H1 (cell line): ENCODE data around the gene ALS2CL. TPM values are rescaled to one million over a fixed set of nuclear protein-coding genes. Genes with fewer than 3 reads are reported as not detected.
A peak's percentile ranks its signal among the peaks of the same experiment; 100 is the strongest.

Source experiments
- CTCF ChIA-PET: fragments of 300-600 bp; sonication (Branson Sonifier 250); formaldehyde crosslinking; loops from one replicate; lab custom pipeline; 2021; ENCODE audit not compliant: partially characterized antibody; lab: Charles Lee
- POLR2A ChIA-PET: fragments of 300-600 bp; sonication (Branson Sonifier 250); formaldehyde crosslinking; loops from one replicate; lab custom pipeline; 2021; ENCODE audit warnings: inconsistent platforms; ENCODE audit not compliant: partially characterized antibody; lab: Charles Lee
- DNase-seq, 2 experiments: peaks; one replicate each; pipeline versions ENCODE4 v3.0.0 to v3.0.0-alpha.2; 2010 to 2022; ENCODE audit warnings: low spot score in 2 of 2, low read depth in 1 of 2, mixed read lengths in 1 of 2
- FAIRE-seq: peaks from 2 replicates; lab custom pipeline; 2011; peaks lifted over from hg19 to GRCh38; lab: Jason Lieb, UNC
- H2AFZ ChIP-seq: 2 replicates; pipeline ENCODE4 v1.8.1; 2012; ENCODE audit warnings: low read length, inconsistent platforms
- H2AK5ac ChIP-seq: 2 replicates; pipeline ENCODE4 v1.6.1; 2013; ENCODE audit warnings: low read depth, low read length
- H2BK120ac ChIP-seq: replicated peaks from 2 replicates; pipeline ENCODE3; 2013; ENCODE audit warnings: low read depth, low read length, inconsistent platforms
- H2BK12ac ChIP-seq: 2 replicates; pipeline ENCODE4 v1.6.1; 2013; ENCODE audit warnings: low read depth, low read length
- H2BK15ac ChIP-seq: 2 replicates; pipeline ENCODE4 v1.6.1; 2013; ENCODE audit warnings: low read length
- H2BK20ac ChIP-seq: 2 replicates; pipeline ENCODE4 v1.6.1; 2013; ENCODE audit warnings: low read length
- H2BK5ac ChIP-seq: 2 replicates; pipeline ENCODE4 v1.6.1; 2013; ENCODE audit warnings: low read depth, low read length
- H3K14ac ChIP-seq: 2 replicates; pipeline ENCODE4 v1.6.1; 2013; ENCODE audit warnings: inconsistent platforms; ENCODE audit not compliant: insufficient read length
- H3K18ac ChIP-seq: 2 replicates; pipeline ENCODE4 v1.6.1; 2013; ENCODE audit warnings: low read length; ENCODE audit errors: extremely low read depth
- H3K23ac ChIP-seq: 2 replicates; pipeline ENCODE4 v1.6.1; 2013; ENCODE audit warnings: inconsistent platforms; ENCODE audit not compliant: insufficient read length
- H3K23me2 ChIP-seq: 2 replicates; pipeline ENCODE4 v1.6.1; 2013; ENCODE audit warnings: low read depth, low read length
- H3K27ac ChIP-seq: 2 replicates; pipeline ENCODE4 v1.6.1; 2011; ENCODE audit warnings: low read depth, low read length, inconsistent platforms
- H3K27me3 ChIP-seq, 4 experiments: replicated peaks in 1 of 4; 1 replicate in 1 of 4; 2 replicates in 3 of 4; pipeline versions ENCODE4 v1.6.1 to v1.8.1; 2011 to 2013; ENCODE audit warnings: low read length in 3 of 4, mild to moderate bottlenecking in 3 of 4, inconsistent platforms in 2 of 4, mixed read lengths in 2 of 4, moderate library complexity in 1 of 4; ENCODE audit not compliant: control insufficient read depth in 3 of 4, insufficient read depth in 3 of 4; ENCODE audit errors: extremely low read depth in 1 of 4
- H3K36me3 ChIP-seq, 4 experiments: 2 replicates each; pipeline versions ENCODE4 v1.6.1 to v1.8.1; 2011 to 2013; ENCODE audit warnings: mild to moderate bottlenecking in 4 of 4, low read length in 3 of 4, moderate library complexity in 2 of 4, control low read depth in 1 of 4, inconsistent platforms in 1 of 4; ENCODE audit not compliant: insufficient read depth in 4 of 4, control insufficient read depth in 2 of 4
- H3K4ac ChIP-seq: replicated peaks from 2 replicates; pipeline ENCODE3; 2013; ENCODE audit warnings: low read length, low read depth, mixed read lengths, inconsistent platforms; ENCODE audit not compliant: insufficient read length
- H3K4me1 ChIP-seq, 4 experiments: replicated peaks in 1 of 4; 1 replicate in 1 of 4; 2 replicates in 3 of 4; pipeline versions ENCODE4 v1.6.1 to v1.8.1; 2011 to 2013; ENCODE audit warnings: low read length in 3 of 4, inconsistent platforms in 2 of 4, mixed read lengths in 1 of 4; ENCODE audit not compliant: insufficient read depth in 4 of 4, control insufficient read depth in 3 of 4
- H3K4me2 ChIP-seq, 2 experiments: 2 replicates each; pipeline versions ENCODE4 v1.6.1 to v1.8.1; 2011 to 2013; ENCODE audit warnings: low read depth in 2 of 2, low read length in 2 of 2, control low read depth in 1 of 2, inconsistent platforms in 1 of 2, mild to moderate bottlenecking in 1 of 2; ENCODE audit not compliant: insufficient read depth in 1 of 2
- H3K4me3 ChIP-seq, 4 experiments: fragments of 200-600, 300-600 bp in 1 of 4; sonication (generic), shearing (Covaris generic), sonication (Bioruptor Twin) in 1 of 4; 2 replicates each; pipeline versions ENCODE4 v1.5.1 to v1.8.1; 2011 to 2016; ENCODE audit warnings: low read length in 4 of 4, low read depth in 3 of 4, control low read depth in 2 of 4, inconsistent platforms in 2 of 4, mild to moderate bottlenecking in 2 of 4, mixed read lengths in 1 of 4, moderate library complexity in 1 of 4; ENCODE audit not compliant: insufficient read depth in 2 of 4; ENCODE audit errors: extremely low read depth in 1 of 4
- H3K56ac ChIP-seq: replicated peaks from 2 replicates; pipeline ENCODE3; 2013; ENCODE audit warnings: low read depth, mild to moderate bottlenecking, mixed read lengths, low read length, inconsistent platforms; ENCODE audit not compliant: insufficient read length
- H3K79me1 ChIP-seq: 2 replicates; pipeline ENCODE4 v1.6.1; 2013; ENCODE audit warnings: low read depth, low read length, control low read depth
- H3K79me2 ChIP-seq, 2 experiments: 2 replicates each; pipeline versions ENCODE4 v1.6.1 to v1.8.1; 2012 to 2013; ENCODE audit warnings: low read length in 2 of 2, mild to moderate bottlenecking in 2 of 2, inconsistent platforms in 1 of 2; ENCODE audit not compliant: insufficient read depth in 2 of 2, control insufficient read depth in 1 of 2
- H3K9ac ChIP-seq, 4 experiments: replicated peaks in 1 of 4; 1 replicate in 1 of 4; 2 replicates in 3 of 4; pipeline versions ENCODE4 v1.6.1 to v1.8.1; 2011 to 2013; ENCODE audit warnings: low read depth in 3 of 4, low read length in 3 of 4, control low read depth in 2 of 4, mild to moderate bottlenecking in 2 of 4, moderate library complexity in 2 of 4, inconsistent platforms in 1 of 4; ENCODE audit errors: extremely low read depth in 1 of 4
- H3K9me3 ChIP-seq, 2 experiments: 2 replicates each; pipeline versions ENCODE4 v1.6.1 to v1.8.1; 2012 to 2013; ENCODE audit warnings: mild to moderate bottlenecking in 2 of 2, moderate library complexity in 2 of 2, control low read depth in 1 of 2, inconsistent platforms in 1 of 2, low read depth in 1 of 2, low read length in 1 of 2, mixed read lengths in 1 of 2; ENCODE audit not compliant: insufficient read depth in 2 of 2
- H4K20me1 ChIP-seq, 2 experiments: replicated peaks in 1 of 2; 2 replicates each; pipeline versions ENCODE3 to v1.8.1; 2011 to 2013; ENCODE audit warnings: inconsistent platforms in 2 of 2, low read length in 2 of 2, mild to moderate bottlenecking in 1 of 2; ENCODE audit not compliant: insufficient read depth in 2 of 2, control insufficient read depth in 1 of 2
- H4K5ac ChIP-seq: 2 replicates; pipeline ENCODE4 v1.6.1; 2013; ENCODE audit warnings: low read length, low read depth, mixed read lengths, inconsistent platforms; ENCODE audit not compliant: insufficient read length
- H4K8ac ChIP-seq: 2 replicates; pipeline ENCODE4 v1.8.0; 2013; ENCODE audit warnings: mild to moderate bottlenecking, moderate library complexity, low read length, inconsistent platforms; ENCODE audit not compliant: insufficient read depth; ENCODE audit errors: extremely low read depth
- H4K91ac ChIP-seq: replicated peaks from 2 replicates; pipeline ENCODE3; 2013; ENCODE audit warnings: low read length, mixed read lengths, inconsistent platforms; ENCODE audit not compliant: insufficient read length
- CTBP2 ChIP-seq: IDR thresholded peaks from 2 replicates; pipeline ENCODE4 v1.7.0; 2011; ENCODE audit warnings: borderline replicate concordance, mild to moderate bottlenecking, moderate library complexity, mixed read lengths, low read length; ENCODE audit not compliant: insufficient read depth, insufficient read length
- GTF2F1 ChIP-seq: IDR thresholded peaks from 2 replicates; pipeline ENCODE4 v1.6.1; 2012; ENCODE audit warnings: low read depth, low read length, improper control_type of control experiment, borderline replicate concordance
- HDAC6 ChIP-seq: IDR thresholded peaks from one replicate; pipeline ENCODE4 v1.7.1; 2012; ENCODE audit warnings: low read depth, mild to moderate bottlenecking, inconsistent platforms, low read length, moderate library complexity
- KDM4A ChIP-seq: IDR thresholded peaks from one replicate; pipeline ENCODE4 v1.7.1; 2012; ENCODE audit warnings: low read depth, mild to moderate bottlenecking, moderate library complexity, low read length, inconsistent platforms; ENCODE audit not compliant: severe bottlenecking
- NRF1 ChIP-seq: IDR thresholded peaks from 2 replicates; pipeline ENCODE4 v1.6.1; 2011; ENCODE audit warnings: mild to moderate bottlenecking, low read depth, low read length, improper control_type of control experiment
- POU5F1 ChIP-seq: IDR thresholded peaks from 2 replicates; pipeline ENCODE4 v1.6.1; 2011; ENCODE audit warnings: low read depth, mild to moderate bottlenecking, low read length, moderate library complexity
- RAD21 ChIP-seq, 2 experiments: IDR thresholded peaks in 1 of 2; conservative IDR thresholded peaks in 1 of 2; 2 replicates each; pipeline ENCODE4 v1.6.1; 2011; ENCODE audit warnings: low read depth in 2 of 2, low read length in 2 of 2, improper control_type of control experiment in 1 of 2, inconsistent platforms in 1 of 2, mild to moderate bottlenecking in 1 of 2, moderate library complexity in 1 of 2
- SAP30 ChIP-seq: fragments of 300-600 bp; sonication (generic); IDR thresholded peaks from 2 replicates; pipeline ENCODE4 v1.7.1; 2012; ENCODE audit warnings: low read length, moderate library complexity, mild to moderate bottlenecking, inconsistent platforms; ENCODE audit not compliant: insufficient read depth, insufficient replicate concordance
- SIN3A ChIP-seq, 2 experiments: IDR thresholded peaks in 1 of 2; conservative IDR thresholded peaks in 1 of 2; 2 replicates each; pipeline ENCODE4 v1.6.1; 2011 to 2012; ENCODE audit warnings: low read length in 2 of 2, improper control_type of control experiment in 1 of 2, low read depth in 1 of 2, mild to moderate bottlenecking in 1 of 2
- TAF7 ChIP-seq: optimal IDR thresholded peaks from 2 replicates; pipeline ENCODE3; 2011; ENCODE audit warnings: low read depth, mild to moderate bottlenecking, inconsistent platforms, low read length, moderate library complexity, borderline replicate concordance
- WGBS, 2 experiments: shearing (Covaris generic) in 1 of 2; methylation state at CpG; one replicate each; pipeline versions ENCODE4 v1.1.6 to v1.1.7; 2013 to 2015; ENCODE audit warnings: low lambda C conversion rate in 2 of 2, mixed read lengths in 2 of 2, inconsistent platforms in 1 of 2, low coverage in 1 of 2, missing lambda C conversion rate in 1 of 2; ENCODE audit not compliant: insufficient replicate concordance in 2 of 2, insufficient coverage in 1 of 2, insufficient read length in 1 of 2; ENCODE audit errors: extremely low coverage in 1 of 2, missing lambda C conversion rate in 1 of 2; 5-methylcytosine and 5-hydroxymethylcytosine counted together
- polyA plus RNA-seq, 7 experiments: library from polyadenylated mRNA; depleted of rRNA in 3 of 7; stranded (reverse) in 5 of 7; unstranded in 2 of 7; fragments of >200 nt in 5 of 7; fragments of 200-250 nt in 2 of 7; gene quantifications; 1 replicate in 5 of 7; 2 replicates in 1 of 7; 4 replicates in 1 of 7; pipeline versions ENCODE4 v1.2.1 to v1.2.3, GENCODE V29; 2011 to 2013; ENCODE audit warnings: missing spikeins in 2 of 7, mixed read lengths in 2 of 7
- total RNA-seq: library from RNA; stranded (reverse); fragmentation: NEBNext Ultra II Directional; extraction: Animal tissue kit (Norgen Biotek cat#: 25700); gene quantifications from 2 replicates; pipeline ENCODE4 v1.2.1, GENCODE V29; 2021

Gene ALS2CL
- total and polyA plus RNA-seq, 2 of the 8 experiments (the other 6 are each of a cell fraction or from before 2014, with no cell fraction given) = 4.8 to 5.4 TPM

GRCh38 chr3:46662771-46663551, 30.5 kb downstream of the ALS2CL start:
- no peaks in the 10 kb centered on the region for H3K79me1 ChIP-seq
- H2BK12ac ChIP-seq = peak overlapping the region; percentile 77; the same call in 1 of the 2 replicates
- no peak overlapping the region; a peak in 1 of 7 replicates for H3K9ac ChIP-seq
- no peaks in the 10 kb centered on the region for H4K20me1 ChIP-seq
- peak overlapping the region; percentile 77; the same call in 1 of the 2 replicates for H2BK15ac ChIP-seq
- no peak overlapping the region for H2BK120ac ChIP-seq
- H3K14ac ChIP-seq = no peak overlapping the region
- H4K8ac ChIP-seq = no peak overlapping the region
- peak overlapping the region in 1 of 2 experiments; percentile 37; a peak in 1 of 4 replicates for H3K4me2 ChIP-seq
- H3K18ac ChIP-seq = peak overlapping the region; percentile 56; the same call in 1 of the 2 replicates
- H4K91ac ChIP-seq = peak overlapping the region; percentile 92
- no peak overlapping the region for H3K4ac ChIP-seq
- ChIA-PET POLR2A (interaction anchor here (0.8 to 4.2 kb wide), 5 partner anchors 16 to 164 kb away, joined by 3 to 23 read pairs (median 3); no protein-coding TSS in a partner anchor), CTCF (interaction anchor here (0.8 to 5.7 kb wide), 30 partner anchors 9 to 252 kb away, joined by 3 to 41 read pairs (median 4); no protein-coding TSS in a partner anchor)
- peak overlapping the region; percentile 17; the same call in 1 of the 2 replicates for H2BK5ac ChIP-seq
- no peak overlapping the region for H3K56ac ChIP-seq
- H2AFZ ChIP-seq = no peak overlapping the region
- H3K9me3 ChIP-seq = no peaks in the 10 kb centered on the region
- WGBS, 2 experiments = 87% methylated on average over 17 of the region's 17 CpGs; no CpG with 5 or more reads in 1 of the 2 experiments
- H3K23ac ChIP-seq = no peak overlapping the region
- H3K23me2 ChIP-seq = no peaks in the 10 kb centered on the region
- peaks cover 22 to 41% (median 28%) of the 10 kb centered on the region in 4 experiments for H3K4me1 ChIP-seq
- H3K79me2 ChIP-seq = no peaks in the 10 kb centered on the region
- DNase-seq = peak in 1 of 2 experiments; percentile 48
- H4K5ac ChIP-seq = no peak overlapping the region
- H3K36me3 ChIP-seq = no peaks in the 10 kb centered on the region
- H3K4me3 ChIP-seq = no peak overlapping the region
- FAIRE-seq = no peak
- H2AK5ac ChIP-seq = no peak overlapping the region; the same call in 1 of the 2 replicates
- H3K27me3 ChIP-seq = no peaks in the 10 kb centered on the region; a peak in 1 of 7 replicates
- peak overlapping the region; percentile 52 for H2BK20ac ChIP-seq
- H3K27ac ChIP-seq = no peak overlapping the region
- TF ChIP-seq SAP30 = no peak
- TF ChIP-seq KDM4A = no peak
- no peak for TF ChIP-seq RAD21 (IDR thresholded peaks at IDR 0.05 in 1 of 2, conservative IDR thresholded peaks at IDR 0.05 in 1 of 2; ENCODE audit: low read depth in 2 of 2, low read length in 2 of 2)
- no peak for TF ChIP-seq TAF7
- TF ChIP-seq NRF1 = no peak
- no peak for TF ChIP-seq SIN3A (conservative IDR thresholded peaks at IDR 0.05 in 1 of 2, IDR thresholded peaks at IDR 0.05 in 1 of 2; ENCODE audit: low read depth in 1 of 2, low read length in 2 of 2)
- TF ChIP-seq GTF2F1 = no peak
- TF ChIP-seq POU5F1 = no peak
- no peak for TF ChIP-seq CTBP2
- TF ChIP-seq HDAC6 = no peak
